ENCODE data around the gene TEX101.
A peak's percentile ranks its signal among the peaks of the same experiment; 100 is the strongest.

The TEX101 gene

GRCh38 chr19:43447655-43448054 is 33.0 kb downstream of the TEX101 start:
- DNase-seq (ENCODE audit: low read depth in 2 of 2), result no peak

GRCh38 chr19:43450545-43450997 is 35.9 kb downstream of the TEX101 start:
- no peak for DNase-seq (ENCODE audit: low read depth in 2 of 2)

GRCh38 chr19:43452582-43452981 is 37.9 kb downstream of the TEX101 start:
- no peak for DNase-seq (ENCODE audit: low read depth in 2 of 2)

GRCh38 chr19:43454031-43454430 is 39.3 kb downstream of the TEX101 start:
- DNase-seq (ENCODE audit: low read depth in 2 of 2), result no peak

- DNase-seq (ENCODE audit: low read depth in 2 of 2), result no peak
Measured at GRCh38 chr19:43455321-43456113, 40.8 kb downstream of the TEX101 start.

GRCh38 chr19:43457809-43458208 is 43.1 kb downstream of the TEX101 start:
- DNase-seq (ENCODE audit: low read depth in 2 of 2), result no peak

- DNase-seq (ENCODE audit: low read depth in 2 of 2), result no peak
Measured at GRCh38 chr19:43460362-43461016, 45.8 kb downstream of the TEX101 start.

- DNase-seq (ENCODE audit: low read depth in 2 of 2), result no peak
Measured at GRCh38 chr19:43461303-43461702, 46.6 kb downstream of the TEX101 start.

- DNase-seq (ENCODE audit: low read depth in 2 of 2), result no peak
Measured at GRCh38 chr19:43462383-43462782, 47.7 kb downstream of the TEX101 start.

- DNase-seq (ENCODE audit: low read depth in 2 of 2), result no peak
Measured at GRCh38 chr19:43462785-43463380, 48.2 kb downstream of the TEX101 start.

- DNase-seq (ENCODE audit: low read depth in 2 of 2), result peak; percentile 99 to 100
Measured at GRCh38 chr19:43463381-43464133, 48.9 kb downstream of the TEX101 start.

- DNase-seq (ENCODE audit: low read depth in 2 of 2), result peak; percentile 51 to 67
Measured at GRCh38 chr19:43464134-43464775, 49.6 kb downstream of the TEX101 start.

GRCh38 chr19:43465468-43466120 is 50.9 kb downstream of the TEX101 start, which contains the start of gene LYPD3:
Gene LYPD3 (minus strand): TSS chr19:43465608. CDS start chr19:43465571, 37 bp downstream.
- no peak for DNase-seq (ENCODE audit: low read depth in 2 of 2)

- no peak for DNase-seq (ENCODE audit: low read depth in 2 of 2)
Measured at GRCh38 chr19:43466793-43467192, 52.1 kb downstream of the TEX101 start.

GRCh38 chr19:43467276-43467675 is 52.6 kb downstream of the TEX101 start:
- DNase-seq (ENCODE audit: low read depth in 2 of 2), result no peak

- no peak for DNase-seq (ENCODE audit: low read depth in 2 of 2)
Measured at GRCh38 chr19:43467730-43468129, 53.0 kb downstream of the TEX101 start.
